ENCODE measurements around the gene RANBP1.

Gene RANBP1

GRCh38 chr22:20106205-20106848, 9.6 kb upstream of the RANBP1 start:
- H3K4me3 ChIP-seq (ENCODE audit: low read length) = no peak overlapping the region
- no peak for TF ChIP-seq CTCF (conservative IDR thresholded peaks at IDR 0.05; ENCODE audit: low read length)
- no peak for DNase-seq (ENCODE audit: low read depth)

DNA sequence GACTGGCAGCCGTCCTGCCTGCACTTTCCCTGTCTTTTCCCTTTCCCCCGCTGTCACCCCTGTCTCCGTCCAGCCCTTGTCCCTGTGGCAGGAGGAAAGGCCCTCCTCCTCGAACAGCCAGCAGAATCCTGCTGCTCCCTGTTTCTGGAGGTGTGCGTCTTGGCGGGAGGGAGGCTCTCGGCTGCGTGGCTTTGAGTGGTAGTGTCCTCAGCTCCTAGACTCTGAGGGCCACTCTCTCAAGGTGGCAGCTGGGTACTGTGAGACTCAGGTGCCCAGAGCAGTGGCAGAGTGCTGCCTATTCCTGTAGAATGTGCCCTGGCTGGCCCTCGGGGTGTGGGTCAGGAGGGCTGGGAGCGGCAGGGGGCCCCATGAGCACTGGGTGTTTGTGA, 9.1 kb upstream of the RANBP1 start:
- H3K4me3 ChIP-seq (ENCODE audit: low read length) = no peak overlapping the region
- DNase-seq (ENCODE audit: low read depth) = no peak
- TF ChIP-seq CTCF (conservative IDR thresholded peaks at IDR 0.05; ENCODE audit: low read length) = no peak

GRCh38 chr22:20107471-20107901, 8.4 kb upstream of the RANBP1 start:
- no peak for TF ChIP-seq CTCF (conservative IDR thresholded peaks at IDR 0.05; ENCODE audit: low read length)
- no peak overlapping the region for H3K4me3 ChIP-seq (ENCODE audit: low read length)
- DNase-seq (ENCODE audit: low read depth) = no peak

- no peak overlapping the region for H3K4me3 ChIP-seq (ENCODE audit: low read length)
- DNase-seq (ENCODE audit: low read depth) = no peak
- no peak for TF ChIP-seq CTCF (conservative IDR thresholded peaks at IDR 0.05; ENCODE audit: low read length)
Measured at GRCh38 chr22:20107951-20108756, 7.8 kb upstream of the RANBP1 start.

GRCh38 chr22:20108757-20109230, 7.1 kb upstream of the RANBP1 start:
- TF ChIP-seq CTCF (conservative IDR thresholded peaks at IDR 0.05; ENCODE audit: low read length) = no peak
- no peak overlapping the region for H3K4me3 ChIP-seq (ENCODE audit: low read length)
- DNase-seq (ENCODE audit: low read depth) = no peak

- TF ChIP-seq CTCF (conservative IDR thresholded peaks at IDR 0.05; ENCODE audit: low read length) = no peak
- DNase-seq (ENCODE audit: low read depth) = no peak
- no peak overlapping the region for H3K4me3 ChIP-seq (ENCODE audit: low read length)
Measured at GRCh38 chr22:20109411-20110358, 6.2 kb upstream of the RANBP1 start.
